ENCODE results near the gene EN1. TPM values are rescaled to one million over a fixed set of nuclear protein-coding genes. Genes with fewer than 3 reads are reported as not detected.

EN1 gene
- total and polyA plus RNA-seq, 2 of the 13 experiments (the other 11 are each of a cell fraction or from before 2014, with no cell fraction given) = not detected

DNA sequence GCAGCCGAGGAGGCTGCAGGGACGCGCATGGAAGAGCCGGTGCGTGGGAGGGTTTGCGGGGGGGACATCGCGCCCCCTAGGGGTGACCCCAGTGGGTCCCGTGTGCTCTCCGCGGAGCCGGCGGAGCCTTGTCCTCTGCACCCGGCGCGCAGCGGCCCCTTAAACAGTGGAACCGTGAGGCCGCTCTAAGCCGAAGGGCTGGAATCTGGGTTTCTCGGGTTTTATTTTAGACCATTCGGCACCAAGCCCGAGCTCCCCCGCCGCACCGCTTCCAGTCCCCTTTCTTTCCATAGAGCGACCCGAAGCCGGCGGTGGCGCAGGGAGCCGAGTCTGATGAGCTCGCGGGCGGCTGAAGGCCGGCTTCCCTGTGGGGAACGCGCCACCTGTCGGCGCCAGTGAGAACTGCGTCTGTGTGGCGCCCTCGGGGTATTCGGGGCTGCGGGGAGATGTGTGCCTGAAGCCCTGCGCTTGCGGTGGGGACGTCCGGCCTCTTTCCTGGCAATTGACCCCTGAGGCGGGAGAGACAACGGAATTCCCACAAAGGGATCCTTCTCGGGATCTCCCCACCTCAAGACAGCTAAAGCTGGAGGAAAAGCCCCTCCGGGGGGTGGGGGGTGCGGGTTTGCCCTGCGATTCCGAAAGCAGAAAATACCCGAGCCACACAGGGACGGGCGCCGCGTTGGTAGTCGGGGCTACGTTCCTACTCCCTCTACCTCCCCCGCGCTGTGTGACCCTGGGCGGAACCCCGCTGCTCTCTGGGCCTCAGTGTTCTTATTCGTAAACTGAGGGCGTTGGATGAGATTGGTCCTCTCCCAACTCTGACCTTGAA, 8.2 kb upstream of the EN1 start:
- Histone ChIP-seq H3K4me2 (ENCODE audit: low read depth, low read length) (peak overlapping the region; percentile 53), H4K20me1 (ENCODE audit: insufficient read depth, low read length) (no peaks in the 10 kb centered on the region), H3K36me3 (replicated peaks in 1 of 2; ENCODE audit: control insufficient read depth in 1 of 2, insufficient read depth in 2 of 2, low read length in 2 of 2) (no peaks in the 10 kb centered on the region; a peak in 1 of 5 replicates), H3K4me3 (replicated peaks in 1 of 3; ENCODE audit: insufficient read depth in 1 of 3, low read depth in 2 of 3, low read length in 3 of 3) (peak overlapping the region in 1 of 3 experiments; percentile 34; a peak in 1 of 6 replicates), H2AFZ (ENCODE audit: low read length) (no peak overlapping the region), H3K27ac (ENCODE audit: extremely low read length, insufficient read depth, low read length) (no peak overlapping the region), H3K79me2 (ENCODE audit: insufficient read depth, low read length) (no peaks in the 10 kb centered on the region), H3K27me3 (ENCODE audit: control insufficient read depth in 1 of 2, insufficient read depth in 2 of 2, low read length in 2 of 2) (peaks cover 27 to 95% of the 10 kb centered on the region in 2 experiments), H3K9ac (ENCODE audit: insufficient read depth, low read depth, low read length) (no peak overlapping the region), H3K9me3 (ENCODE audit: low read length) (no peaks in the 10 kb centered on the region), H3K4me1 (ENCODE audit: insufficient read depth, low read length) (no peaks in the 10 kb centered on the region)
- ATAC-seq = peak; percentile 93
- ChIA-PET CTCF (ENCODE audit: low intra/inter-chr PET ratio, low total read pairs) (interaction anchor here (0.6 to 1.9 kb wide), 7 partner anchors 364 to 823 kb away, joined by 3 to 20 read pairs (median 3); no protein-coding TSS in a partner anchor), POLR2A (no interaction called here)
- 26% methylated on average over 52 of the region's 69 CpGs for WGBS (ENCODE audit: low lambda C conversion rate)
- intact Hi-C loops (cut with micrococcal nuclease; ENCODE audit: unreplicated experiment) (loop anchor here (1.0 to 2.0 kb wide), 4 partner anchors 93 to 484 kb away; no protein-coding TSS in a partner anchor), in situ Hi-C loops (cut with HindIII; ENCODE audit: extremely low pct_ligation_motif_present, low pct_unique_long_range_greater_than_20kb) (loop anchor here (5.0 to 10.0 kb wide), 2 partner anchors 483 to 811 kb away; no protein-coding TSS in a partner anchor)
- no peak for FAIRE-seq
- BruUV-seq (replicated peaks) = no TSS peak
- peak; percentile 60 for DNase-seq (ENCODE audit: low spot score)
- TF ChIP-seq, protein P1, sequence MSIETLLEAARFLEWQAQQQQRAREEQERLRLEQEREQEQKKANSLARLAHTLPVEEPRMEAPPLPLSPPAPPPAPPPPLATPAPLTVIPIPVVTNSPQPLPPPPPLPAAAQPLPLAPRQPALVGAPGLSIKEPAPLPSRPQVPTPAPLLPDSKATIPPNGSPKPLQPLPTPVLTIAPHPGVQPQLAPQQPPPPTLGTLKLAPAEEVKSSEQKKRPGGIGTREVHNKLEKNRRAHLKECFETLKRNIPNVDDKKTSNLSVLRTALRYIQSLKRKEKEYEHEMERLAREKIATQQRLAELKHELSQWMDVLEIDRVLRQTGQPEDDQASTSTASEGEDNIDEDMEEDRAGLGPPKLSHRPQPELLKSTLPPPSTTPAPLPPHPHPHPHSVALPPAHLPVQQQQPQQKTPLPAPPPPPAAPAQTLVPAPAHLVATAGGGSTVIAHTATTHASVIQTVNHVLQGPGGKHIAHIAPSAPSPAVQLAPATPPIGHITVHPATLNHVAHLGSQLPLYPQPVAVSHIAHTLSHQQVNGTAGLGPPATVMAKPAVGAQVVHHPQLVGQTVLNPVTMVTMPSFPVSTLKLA (IDR thresholded peaks at IDR 0.05) = no peak
- no peak for TF ChIP-seq GPN1 (CRISPR knock-in tag; IDR thresholded peaks at IDR 0.05; ENCODE audit: borderline replicate concordance)
- TF ChIP-seq ZNF260 (CRISPR knock-in tag; IDR thresholded peaks at IDR 0.05; ENCODE audit: borderline replicate concordance, low read depth) = no peak
- TF ChIP-seq ZSCAN12 (CRISPR knock-in tag; IDR thresholded peaks at IDR 0.05) = no peak
- TF ChIP-seq RARA (CRISPR knock-in tag; IDR thresholded peaks at IDR 0.05) = no peak
- TF ChIP-seq SIN3B (IDR thresholded peaks at IDR 0.05; ENCODE audit: low read length) = no peak
- no peak for TF ChIP-seq ZNF331 (CRISPR knock-in tag; IDR thresholded peaks at IDR 0.05)
- TF ChIP-seq HOXD1 (CRISPR knock-in tag; IDR thresholded peaks at IDR 0.05) = 0 out of 2 replicates have a peak, but pooled peaks have one; percentile 36
- no peak for TF ChIP-seq TAF15 (IDR thresholded peaks at IDR 0.05; ENCODE audit: low read depth, low read length, poor library complexity, severe bottlenecking)
- TF ChIP-seq SAFB2 (CRISPR knock-in tag; IDR thresholded peaks at IDR 0.05; ENCODE audit: borderline replicate concordance, low read depth) = no peak
- TF ChIP-seq CHD4 (IDR thresholded peaks at IDR 0.05; ENCODE audit: borderline replicate concordance, low read length) = no peak
- TF ChIP-seq, protein P2, sequence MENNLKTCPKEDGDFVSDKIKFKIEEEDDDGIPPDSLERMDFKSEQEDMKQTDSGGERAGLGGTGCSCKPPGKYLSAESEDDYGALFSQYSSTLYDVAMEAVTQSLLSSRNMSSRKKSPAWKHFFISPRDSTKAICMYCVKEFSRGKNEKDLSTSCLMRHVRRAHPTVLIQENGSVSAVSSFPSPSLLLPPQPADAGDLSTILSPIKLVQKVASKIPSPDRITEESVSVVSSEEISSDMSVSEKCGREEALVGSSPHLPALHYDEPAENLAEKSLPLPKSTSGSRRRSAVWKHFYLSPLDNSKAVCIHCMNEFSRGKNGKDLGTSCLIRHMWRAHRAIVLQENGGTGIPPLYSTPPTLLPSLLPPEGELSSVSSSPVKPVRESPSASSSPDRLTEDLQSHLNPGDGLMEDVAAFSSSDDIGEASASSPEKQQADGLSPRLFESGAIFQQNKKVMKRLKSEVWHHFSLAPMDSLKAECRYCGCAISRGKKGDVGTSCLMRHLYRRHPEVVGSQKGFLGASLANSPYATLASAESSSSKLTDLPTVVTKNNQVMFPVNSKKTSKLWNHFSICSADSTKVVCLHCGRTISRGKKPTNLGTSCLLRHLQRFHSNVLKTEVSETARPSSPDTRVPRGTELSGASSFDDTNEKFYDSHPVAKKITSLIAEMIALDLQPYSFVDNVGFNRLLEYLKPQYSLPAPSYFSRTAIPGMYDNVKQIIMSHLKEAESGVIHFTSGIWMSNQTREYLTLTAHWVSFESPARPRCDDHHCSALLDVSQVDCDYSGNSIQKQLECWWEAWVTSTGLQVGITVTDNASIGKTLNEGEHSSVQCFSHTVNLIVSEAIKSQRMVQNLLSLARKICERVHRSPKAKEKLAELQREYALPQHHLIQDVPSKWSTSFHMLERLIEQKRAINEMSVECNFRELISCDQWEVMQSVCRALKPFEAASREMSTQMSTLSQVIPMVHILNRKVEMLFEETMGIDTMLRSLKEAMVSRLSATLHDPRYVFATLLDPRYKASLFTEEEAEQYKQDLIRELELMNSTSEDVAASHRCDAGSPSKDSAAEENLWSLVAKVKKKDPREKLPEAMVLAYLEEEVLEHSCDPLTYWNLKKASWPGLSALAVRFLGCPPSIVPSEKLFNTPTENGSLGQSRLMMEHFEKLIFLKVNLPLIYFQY (CRISPR knock-in tag; IDR thresholded peaks at IDR 0.05; ENCODE audit: borderline replicate concordance) = no peak
- no peak for TF ChIP-seq ZNF737 (CRISPR knock-in tag; IDR thresholded peaks at IDR 0.05; ENCODE audit: borderline replicate concordance)
- TF ChIP-seq, protein P3, sequence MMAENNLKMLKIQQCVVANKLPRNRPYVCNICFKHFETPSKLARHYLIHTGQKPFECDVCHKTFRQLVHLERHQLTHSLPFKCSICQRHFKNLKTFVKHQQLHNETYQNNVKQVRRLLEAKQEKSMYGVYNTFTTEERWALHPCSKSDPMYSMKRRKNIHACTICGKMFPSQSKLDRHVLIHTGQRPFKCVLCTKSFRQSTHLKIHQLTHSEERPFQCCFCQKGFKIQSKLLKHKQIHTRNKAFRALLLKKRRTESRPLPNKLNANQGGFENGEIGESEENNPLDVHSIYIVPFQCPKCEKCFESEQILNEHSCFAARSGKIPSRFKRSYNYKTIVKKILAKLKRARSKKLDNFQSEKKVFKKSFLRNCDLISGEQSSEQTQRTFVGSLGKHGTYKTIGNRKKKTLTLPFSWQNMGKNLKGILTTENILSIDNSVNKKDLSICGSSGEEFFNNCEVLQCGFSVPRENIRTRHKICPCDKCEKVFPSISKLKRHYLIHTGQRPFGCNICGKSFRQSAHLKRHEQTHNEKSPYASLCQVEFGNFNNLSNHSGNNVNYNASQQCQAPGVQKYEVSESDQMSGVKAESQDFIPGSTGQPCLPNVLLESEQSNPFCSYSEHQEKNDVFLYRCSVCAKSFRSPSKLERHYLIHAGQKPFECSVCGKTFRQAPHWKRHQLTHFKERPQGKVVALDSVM (CRISPR knock-in tag; IDR thresholded peaks at IDR 0.05) = no peak
